Endodermal cell (in vitro differentiated cells): ENCODE results near the gene DMRT2. TPM values are rescaled to one million over a fixed set of nuclear protein-coding genes. Genes with fewer than 3 reads are reported as not detected.
A peak's percentile ranks its signal among the peaks of the same experiment; 100 is the strongest.

Experiments used
- DNase-seq: peaks from one replicate; pipeline ENCODE4 v3.0.0-alpha.2; 2017
- H3K27ac ChIP-seq: 2 replicates; pipeline ENCODE4 v1.5.1; 2013; ENCODE audit warnings: mild to moderate bottlenecking, low read depth, low read length, moderate library complexity
- H3K27me3 ChIP-seq: 2 replicates; pipeline ENCODE4 v1.6.1; 2013; ENCODE audit warnings: mild to moderate bottlenecking, low read length, moderate library complexity; ENCODE audit not compliant: insufficient read depth, control insufficient read depth, poor library complexity, severe bottlenecking
- H3K36me3 ChIP-seq: 2 replicates; pipeline ENCODE4 v1.7.0; 2013; ENCODE audit warnings: mild to moderate bottlenecking, low read length, moderate library complexity; ENCODE audit not compliant: control insufficient read depth, insufficient read depth
- H3K4me1 ChIP-seq: one replicate; pipeline ENCODE4 v1.7.0; 2013; ENCODE audit warnings: low read length; ENCODE audit not compliant: control insufficient read depth, insufficient read depth
- H3K4me3 ChIP-seq: 2 replicates; pipeline ENCODE4 v1.5.1; 2013; ENCODE audit warnings: mild to moderate bottlenecking, low read length, moderate library complexity
- H3K9ac ChIP-seq: 2 replicates; pipeline ENCODE4 v1.6.1; 2013; ENCODE audit warnings: mild to moderate bottlenecking, low read length, moderate library complexity; ENCODE audit not compliant: poor library complexity, severe bottlenecking; ENCODE audit errors: extremely low read depth
- H3K9me3 ChIP-seq: 2 replicates; pipeline ENCODE4 v1.6.1; 2013; ENCODE audit warnings: mild to moderate bottlenecking, low read length, moderate library complexity; ENCODE audit not compliant: control insufficient read depth
- H3K27ac Mint-ChIP-seq: 2 replicates; pipeline ENCODE4 v1.8.0; 2020; ENCODE audit warnings: mixed read lengths
- H3K27me3 Mint-ChIP-seq: 2 replicates; pipeline ENCODE4 v1.8.0; 2021; ENCODE audit warnings: mild to moderate bottlenecking, mixed read lengths; ENCODE audit not compliant: insufficient read depth
- H3K36me3 Mint-ChIP-seq: 2 replicates; pipeline ENCODE4 v1.8.0; 2020; ENCODE audit warnings: low read depth, mixed read lengths
- H3K4me1 Mint-ChIP-seq: 2 replicates; pipeline ENCODE4 v1.8.0; 2020; ENCODE audit warnings: mixed read lengths
- H3K4me3 Mint-ChIP-seq: 2 replicates; pipeline ENCODE4 v1.8.0; 2020; ENCODE audit warnings: mild to moderate bottlenecking, moderate library complexity, mixed read lengths
- H3K9me3 Mint-ChIP-seq: 2 replicates; pipeline ENCODE4 v1.8.0; 2020; ENCODE audit warnings: mild to moderate bottlenecking, mixed read lengths
- CTCF ChIP-seq: fragments of 200-600 bp; sonication (generic); conservative IDR thresholded peaks from 2 replicates; pipeline ENCODE4 v1.5.0; 2021; ENCODE audit warnings: antibody characterized with exemption, mild to moderate bottlenecking
- WGBS, 2 experiments: methylation state at CpG; one replicate each; pipeline versions ENCODE4 v1.1.5 to v1.1.7; 2013; ENCODE audit warnings: missing lambda C conversion rate in 2 of 2, mixed read lengths in 1 of 2; ENCODE audit not compliant: insufficient coverage in 1 of 2, insufficient read length in 1 of 2; 5-methylcytosine and 5-hydroxymethylcytosine counted together
- total RNA-seq, 2 donors: library from RNA; stranded (reverse); fragmentation: NEBNext Ultra II Directional in 1 of 2; extraction: Animal tissue kit (Norgen Biotek cat#: 25700) in 1 of 2; gene quantifications; 2 replicates in 1 of 2; 3 replicates in 1 of 2; pipeline ENCODE4 v1.2.1, GENCODE V29; 2021

Gene DMRT2
- total RNA-seq, 2 donors from 2014 or later = 0.24 TPM; not detected in 1

- H3K4me3 Mint-ChIP-seq = peak overlapping the region; percentile 60
- Histone ChIP-seq H3K4me1 (no peaks in the 10 kb centered on the region), H3K27ac (no peak overlapping the region), H3K36me3 (no peaks in the 10 kb centered on the region), H3K9ac (no peak overlapping the region), H3K27me3 (peaks cover 100% of the 10 kb centered on the region), H3K9me3 (peaks cover 14% of the 10 kb centered on the region), H3K4me3 (peak overlapping the region; percentile 78)
- no peaks in the 10 kb centered on the region for H3K36me3 Mint-ChIP-seq
- H3K27me3 Mint-ChIP-seq = peaks cover 100% of the 10 kb centered on the region
- WGBS, 2 experiments = 1% methylated on average over 45 of the region's 45 CpGs; no CpG with 5 or more reads in 1 of the 2 experiments
- peak; percentile 63 for DNase-seq
- H3K27ac Mint-ChIP-seq = no peak overlapping the region
- TF ChIP-seq CTCF = peak; percentile 84
- H3K9me3 Mint-ChIP-seq = peaks cover 8% of the 10 kb centered on the region
- peaks cover 10% of the 10 kb centered on the region for H3K4me1 Mint-ChIP-seq
Measured at GRCh38 chr9:1042466-1042865, 7.7 kb upstream of the DMRT2 start.

GRCh38 chr9:1044643-1045042 is 5.5 kb upstream of the DMRT2 start:
- no peak overlapping the region for H3K27ac ChIP-seq
- H3K36me3 ChIP-seq = no peaks in the 10 kb centered on the region
- peaks cover 100% of the 10 kb centered on the region for H3K27me3 ChIP-seq
- peaks cover 10% of the 10 kb centered on the region for H3K9me3 Mint-ChIP-seq
- H3K9ac ChIP-seq = no peak overlapping the region
- no peak overlapping the region for H3K4me3 ChIP-seq
- H3K36me3 Mint-ChIP-seq = no peaks in the 10 kb centered on the region
- H3K27me3 Mint-ChIP-seq = peaks cover 100% of the 10 kb centered on the region
- H3K4me1 Mint-ChIP-seq = peaks cover 27% of the 10 kb centered on the region
- no peak for TF ChIP-seq CTCF
- peaks cover 14% of the 10 kb centered on the region for H3K9me3 ChIP-seq
- no peaks in the 10 kb centered on the region for H3K4me1 ChIP-seq
- peak overlapping the region; percentile 48 for H3K4me3 Mint-ChIP-seq
- DNase-seq = no peak
- 12 to 16% methylated on average over 3 to 11 of the region's 11 CpGs for WGBS, 2 experiments
- H3K27ac Mint-ChIP-seq = no peak overlapping the region

GRCh38 chr9:1046639-1047572 is 3.3 kb upstream of the DMRT2 start:
- peaks cover 98% of the 10 kb centered on the region for H3K27me3 Mint-ChIP-seq
- H3K9ac ChIP-seq = no peak overlapping the region
- no peak overlapping the region for H3K27ac ChIP-seq
- peaks cover 14% of the 10 kb centered on the region for H3K9me3 ChIP-seq
- no peaks in the 10 kb centered on the region for H3K4me1 ChIP-seq
- no peak overlapping the region for H3K4me3 Mint-ChIP-seq
- H3K27me3 ChIP-seq = peaks cover 99% of the 10 kb centered on the region
- H3K27ac Mint-ChIP-seq = no peak overlapping the region
- no peak overlapping the region for H3K4me3 ChIP-seq
- TF ChIP-seq CTCF = no peak
- H3K36me3 Mint-ChIP-seq = no peaks in the 10 kb centered on the region
- WGBS, 2 experiments = 9 to 11% methylated on average over 28 to 36 of the region's 36 CpGs
- no peak for DNase-seq
- H3K4me1 Mint-ChIP-seq = peaks cover 32% of the 10 kb centered on the region
- peaks cover 10% of the 10 kb centered on the region for H3K9me3 Mint-ChIP-seq
- no peaks in the 10 kb centered on the region for H3K36me3 ChIP-seq
